Neural progenitor cell (in vitro differentiated cells): ENCODE data around the gene MAGEB17. TPM values are rescaled to one million over a fixed set of nuclear protein-coding genes. Genes with fewer than 3 reads are reported as not detected.

Source experiments
- DNase-seq: peaks from one replicate; pipeline ENCODE4 v3.0.0-alpha.2; 2016; ENCODE audit warnings: low spot score
- H2AFZ ChIP-seq: fragments of 200-600 bp; sonication (generic); replicated peaks from 2 replicates; pipeline ENCODE4 v1.6.1; 2016; ENCODE audit warnings: antibody characterized with exemption
- H3F3A ChIP-seq: fragments of 200-600 bp; sonication (generic); 2 replicates; pipeline ENCODE4 v1.6.1; 2016; ENCODE audit warnings: antibody characterized with exemption, low read depth
- H3K27ac ChIP-seq: fragments of 200-600 bp; sonication (generic); 2 replicates; pipeline ENCODE4 v1.5.1; 2016; ENCODE audit warnings: mild to moderate bottlenecking
- H3K27me3 ChIP-seq: fragments of 200-600 bp; sonication (generic); 2 replicates; pipeline ENCODE4 v1.6.1; 2016; ENCODE audit warnings: mild to moderate bottlenecking, moderate library complexity
- H3K36me3 ChIP-seq: fragments of 200-600 bp; sonication (generic); 2 replicates; pipeline ENCODE4 v1.5.1; 2016
- H3K4me1 ChIP-seq: fragments of 200-600 bp; sonication (generic); 2 replicates; pipeline ENCODE4 v1.6.1; 2016; ENCODE audit warnings: mixed run types
- H3K4me2 ChIP-seq: fragments of 200-600 bp; sonication (generic); 2 replicates; pipeline ENCODE4 v1.6.1; 2016
- H3K4me3 ChIP-seq: fragments of 200-600 bp; sonication (generic); 2 replicates; pipeline ENCODE4 v1.5.1; 2016
- H3K79me2 ChIP-seq: fragments of 200-600 bp; sonication (generic); 2 replicates; pipeline ENCODE4 v1.6.1; 2016; ENCODE audit warnings: low read depth
- H3K9ac ChIP-seq: fragments of 200-600 bp; sonication (generic); 2 replicates; pipeline ENCODE4 v1.6.1; 2016
- H3K9me3 ChIP-seq: fragments of 200-600 bp; sonication (generic); 2 replicates; pipeline ENCODE4 v1.5.1; 2016; ENCODE audit warnings: low read depth
- H4K20me1 ChIP-seq: fragments of 200-600 bp; sonication (generic); 2 replicates; pipeline ENCODE4 v1.6.1; 2016; ENCODE audit warnings: low read depth
- H3K27ac Mint-ChIP-seq: 3 replicates; pipeline ENCODE4 v1.8.0; 2021; ENCODE audit warnings: mixed read lengths
- H3K27me3 Mint-ChIP-seq: 2 replicates; pipeline ENCODE4 v1.8.0; 2022; ENCODE audit warnings: low read depth, mild to moderate bottlenecking, inconsistent platforms, moderate library complexity, mixed read lengths; ENCODE audit not compliant: insufficient read depth
- H3K36me3 Mint-ChIP-seq: 3 replicates; pipeline ENCODE4 v1.8.0; 2021; ENCODE audit warnings: mixed read lengths
- H3K4me1 Mint-ChIP-seq: 3 replicates; pipeline ENCODE4 v1.8.0; 2021; ENCODE audit warnings: mixed read lengths
- H3K4me3 Mint-ChIP-seq: 3 replicates; pipeline ENCODE4 v1.8.0; 2021; ENCODE audit warnings: mild to moderate bottlenecking, moderate library complexity, mixed read lengths
- H3K9me3 Mint-ChIP-seq: 3 replicates; pipeline ENCODE4 v1.8.0; 2020; ENCODE audit warnings: mixed read lengths
- EZH2 ChIP-seq: fragments of 200-600 bp; sonication (generic); IDR thresholded peaks from 2 replicates; pipeline ENCODE4 v1.6.1; 2017; ENCODE audit warnings: antibody characterized with exemption, mild to moderate bottlenecking, moderate library complexity
- EZH2phosphoT487 ChIP-seq: fragments of 200-600 bp; sonication (generic); IDR thresholded peaks from 2 replicates; pipeline ENCODE4 v1.6.1; 2017; ENCODE audit warnings: antibody characterized with exemption
- total RNA-seq: library from RNA; depleted of rRNA; stranded (reverse); fragments of >200 nt; gene quantifications from 2 replicates; pipeline ENCODE4 v1.2.3, GENCODE V29; 2015; ENCODE audit warnings: low replicate concordance
- TF ChIP-seq, protein P1 (sequence below): fragments of 200-600 bp; sonication (generic); IDR thresholded peaks from 2 replicates; pipeline ENCODE4 v1.5.1; 2017; ENCODE audit warnings: antibody characterized with exemption, mild to moderate bottlenecking

The MAGEB17 gene
- total RNA-seq, 1 donor from 2014 or later: 0.09 TPM

- Mint-ChIP-seq H3K27me3 (peaks cover 15% of the 10 kb centered on the region), H3K9me3 (peaks cover 2% of the 10 kb centered on the region), H3K27ac (no peak overlapping the region), H3K4me1 (no peaks in the 10 kb centered on the region), H3K36me3 (no peaks in the 10 kb centered on the region), H3K4me3 (no peak overlapping the region)
- no peak for TF ChIP-seq EZH2phosphoT487
- TF ChIP-seq, protein P1, sequence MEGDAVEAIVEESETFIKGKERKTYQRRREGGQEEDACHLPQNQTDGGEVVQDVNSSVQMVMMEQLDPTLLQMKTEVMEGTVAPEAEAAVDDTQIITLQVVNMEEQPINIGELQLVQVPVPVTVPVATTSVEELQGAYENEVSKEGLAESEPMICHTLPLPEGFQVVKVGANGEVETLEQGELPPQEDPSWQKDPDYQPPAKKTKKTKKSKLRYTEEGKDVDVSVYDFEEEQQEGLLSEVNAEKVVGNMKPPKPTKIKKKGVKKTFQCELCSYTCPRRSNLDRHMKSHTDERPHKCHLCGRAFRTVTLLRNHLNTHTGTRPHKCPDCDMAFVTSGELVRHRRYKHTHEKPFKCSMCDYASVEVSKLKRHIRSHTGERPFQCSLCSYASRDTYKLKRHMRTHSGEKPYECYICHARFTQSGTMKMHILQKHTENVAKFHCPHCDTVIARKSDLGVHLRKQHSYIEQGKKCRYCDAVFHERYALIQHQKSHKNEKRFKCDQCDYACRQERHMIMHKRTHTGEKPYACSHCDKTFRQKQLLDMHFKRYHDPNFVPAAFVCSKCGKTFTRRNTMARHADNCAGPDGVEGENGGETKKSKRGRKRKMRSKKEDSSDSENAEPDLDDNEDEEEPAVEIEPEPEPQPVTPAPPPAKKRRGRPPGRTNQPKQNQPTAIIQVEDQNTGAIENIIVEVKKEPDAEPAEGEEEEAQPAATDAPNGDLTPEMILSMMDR: no peak
- H3K9ac ChIP-seq: no peak overlapping the region
- H3K27me3 ChIP-seq: no peaks in the 10 kb centered on the region
- no peak for DNase-seq
- H4K20me1 ChIP-seq: no peaks in the 10 kb centered on the region
- H3K27ac ChIP-seq: no peak overlapping the region
- no peaks in the 10 kb centered on the region for H3K79me2 ChIP-seq
- H3K4me2 ChIP-seq: no peak overlapping the region
- H3K36me3 ChIP-seq: no peaks in the 10 kb centered on the region
- H3F3A ChIP-seq: no peaks in the 10 kb centered on the region
- no peaks in the 10 kb centered on the region for H3K4me1 ChIP-seq
- H2AFZ ChIP-seq: no peak overlapping the region
- no peak overlapping the region for H3K4me3 ChIP-seq
- H3K9me3 ChIP-seq: no peaks in the 10 kb centered on the region
These were observed 3.8 kb downstream of the MAGEB17 start for GRCh38 chrX:16171039-16171438.

- Histone ChIP-seq H3K4me3 (no peak overlapping the region), H2AFZ (no peak overlapping the region), H3K4me1 (no peaks in the 10 kb centered on the region), H4K20me1 (no peaks in the 10 kb centered on the region), H3F3A (peaks cover 3% of the 10 kb centered on the region), H3K9ac (no peak overlapping the region), H3K9me3 (no peaks in the 10 kb centered on the region), H3K27ac (no peak overlapping the region), H3K79me2 (no peaks in the 10 kb centered on the region), H3K4me2 (no peak overlapping the region), H3K27me3 (no peaks in the 10 kb centered on the region), H3K36me3 (no peaks in the 10 kb centered on the region)
- TF ChIP-seq, protein P1: no peak
- TF ChIP-seq EZH2phosphoT487: no peak
- no peak for TF ChIP-seq EZH2
- H3K27me3 Mint-ChIP-seq: peaks cover 12% of the 10 kb centered on the region
- H3K27ac Mint-ChIP-seq: no peak overlapping the region
- no peaks in the 10 kb centered on the region for H3K36me3 Mint-ChIP-seq
- H3K9me3 Mint-ChIP-seq: peaks cover 2% of the 10 kb centered on the region
- H3K4me1 Mint-ChIP-seq: no peaks in the 10 kb centered on the region
- H3K4me3 Mint-ChIP-seq: no peak overlapping the region
- DNase-seq: no peak
These were observed 4.7 kb downstream of the MAGEB17 start for GRCh38 chrX:16171944-16172343.

- H3K27ac ChIP-seq: no peak overlapping the region
- no peak overlapping the region for H3K4me3 Mint-ChIP-seq
- H3K79me2 ChIP-seq: no peaks in the 10 kb centered on the region
- H3K4me1 Mint-ChIP-seq: no peaks in the 10 kb centered on the region
- peaks cover 2% of the 10 kb centered on the region for H3K9me3 Mint-ChIP-seq
- no peak for DNase-seq
- no peaks in the 10 kb centered on the region for H3K9me3 ChIP-seq
- no peak overlapping the region for H3K4me2 ChIP-seq
- no peak overlapping the region for H3K27ac Mint-ChIP-seq
- H2AFZ ChIP-seq: no peak overlapping the region
- H3K36me3 Mint-ChIP-seq: no peaks in the 10 kb centered on the region
- no peaks in the 10 kb centered on the region for H3K36me3 ChIP-seq
- H3F3A ChIP-seq: peaks cover 8% of the 10 kb centered on the region
- no peak for TF ChIP-seq EZH2phosphoT487
- no peak for TF ChIP-seq EZH2
- TF ChIP-seq, protein P1: no peak
- H3K9ac ChIP-seq: no peak overlapping the region
- no peaks in the 10 kb centered on the region for H3K27me3 ChIP-seq
- H3K27me3 Mint-ChIP-seq: peaks cover 12% of the 10 kb centered on the region
- peaks cover 4% of the 10 kb centered on the region for H3K4me1 ChIP-seq
- no peak overlapping the region for H3K4me3 ChIP-seq
- no peaks in the 10 kb centered on the region for H4K20me1 ChIP-seq
These were observed 5.1 kb downstream of the MAGEB17 start for GRCh38 chrX:16172391-16172790.
